SJCRH30 (cell line): ENCODE data around the gene SMC1A. TPM values are rescaled to one million over a fixed set of nuclear protein-coding genes. Genes with fewer than 3 reads are reported as not detected.
"Not testable (repeated sequence)": the region's sequence is repeated elsewhere in the genome, so short reads cannot be mapped to it uniquely, and the experiment has no call there.

Experiments
- DNase-seq, 2 experiments: peaks; one replicate each; pipeline ENCODE4 v3.0.0-alpha.2; 2015 to 2020
- H3K27ac ChIP-seq: fragments of 250-450 bp; sonication (Bioruptor Pico); 2 replicates; pipeline ENCODE4 v1.5.1; 2020; ENCODE audit warnings: mild to moderate bottlenecking, moderate library complexity
- H3K27me3 ChIP-seq: fragments of 250-450 bp; sonication (Bioruptor Pico); 2 replicates; pipeline ENCODE4 v1.5.1; 2020; ENCODE audit warnings: mild to moderate bottlenecking, moderate library complexity
- H3K36me3 ChIP-seq: fragments of 250-450 bp; sonication (Bioruptor Pico); 2 replicates; pipeline ENCODE4 v1.5.1; 2020; ENCODE audit warnings: mild to moderate bottlenecking, moderate library complexity
- H3K4me1 ChIP-seq: fragments of 250-450 bp; sonication (Bioruptor Pico); 2 replicates; pipeline ENCODE4 v1.5.1; 2020; ENCODE audit warnings: mild to moderate bottlenecking, moderate library complexity
- H3K4me3 ChIP-seq: fragments of 250-450 bp; sonication (Bioruptor Pico); 2 replicates; pipeline ENCODE4 v1.5.1; 2020; ENCODE audit warnings: mild to moderate bottlenecking, moderate library complexity
- H3K9me3 ChIP-seq: fragments of 250-450 bp; sonication (Bioruptor Pico); replicated peaks from 2 replicates; pipeline ENCODE4 v1.5.1; 2020; ENCODE audit warnings: mild to moderate bottlenecking, moderate library complexity
- total RNA-seq: library from RNA; depleted of rRNA; stranded (reverse); fragments of >200 nt; shearing (Covaris generic); gene quantifications from 2 replicates; pipeline ENCODE4 v1.2.3, GENCODE V29; 2014; rRNA removed

SMC1A gene
- 58.6 and 58.8 TPM in 2 replicates for total RNA-seq

- DNase-seq: peak; percentile 93 to 95
- H3K4me1 ChIP-seq: no peaks in the 10 kb centered on the region
- no peaks in the 10 kb centered on the region for H3K36me3 ChIP-seq
- peak within 1 kb of the TSS; percentile 98 for H3K27ac ChIP-seq
- no peaks in the 10 kb centered on the region for H3K27me3 ChIP-seq
- H3K4me3 ChIP-seq: peak within 1 kb of the TSS; percentile 89
- H3K9me3 ChIP-seq: no peaks in the 10 kb centered on the region
These were observed at the start of gene SMC1A for GRCh38 chrX:53422086-53422860. TSS of gene SMC1A (minus strand) at chrX:53422654. CDS start at chrX:53422600, 54 bp downstream.

GRCh38 chrX:53471346-53471745 lies 48.9 kb upstream of the SMC1A start:
- Histone ChIP-seq H3K36me3 (no peaks in the 10 kb centered on the region), H3K4me3 (no peak overlapping the region), H3K27ac (no peak overlapping the region), H3K27me3 (no peaks in the 10 kb centered on the region), H3K4me1 (no peaks in the 10 kb centered on the region), H3K9me3 (no peaks in the 10 kb centered on the region)
- no peak for DNase-seq

GRCh38 chrX:53468659-53469058 lies 46.2 kb upstream of the SMC1A start:
- not testable (repeated sequence) for H3K4me1 ChIP-seq, H3K27ac ChIP-seq, H3K27me3 ChIP-seq, H3K36me3 ChIP-seq, H3K4me3 ChIP-seq, DNase-seq, H3K9me3 ChIP-seq

- H3K4me1 ChIP-seq: no peaks in the 10 kb centered on the region
- no peaks in the 10 kb centered on the region for H3K9me3 ChIP-seq
- DNase-seq: no peak
- no peak overlapping the region for H3K4me3 ChIP-seq
- no peaks in the 10 kb centered on the region for H3K27me3 ChIP-seq
- H3K27ac ChIP-seq: no peak overlapping the region
- no peaks in the 10 kb centered on the region for H3K36me3 ChIP-seq
These were observed 35.6 kb upstream of the SMC1A start for GRCh38 chrX:53458082-53458481.

- DNase-seq: no peak
- Histone ChIP-seq H3K9me3 (no peaks in the 10 kb centered on the region), H3K27ac (no peak overlapping the region), H3K4me1 (no peaks in the 10 kb centered on the region), H3K36me3 (no peaks in the 10 kb centered on the region), H3K27me3 (no peaks in the 10 kb centered on the region), H3K4me3 (no peak overlapping the region)
These were observed 33.8 kb upstream of the SMC1A start for GRCh38 chrX:53456254-53456653.

GRCh38 chrX:53452812-53453211 lies 30.4 kb upstream of the SMC1A start:
- H3K9me3 ChIP-seq: no peaks in the 10 kb centered on the region
- H3K27me3 ChIP-seq: no peaks in the 10 kb centered on the region
- no peak for DNase-seq
- no peak overlapping the region for H3K4me3 ChIP-seq
- H3K36me3 ChIP-seq: no peaks in the 10 kb centered on the region
- no peaks in the 10 kb centered on the region for H3K4me1 ChIP-seq
- no peak overlapping the region for H3K27ac ChIP-seq

GRCh38 chrX:53449632-53450031 lies 27.2 kb upstream of the SMC1A start:
- no peaks in the 10 kb centered on the region for H3K9me3 ChIP-seq
- DNase-seq: no peak
- H3K27me3 ChIP-seq: no peaks in the 10 kb centered on the region
- H3K4me3 ChIP-seq: no peak overlapping the region
- no peak overlapping the region for H3K27ac ChIP-seq
- H3K4me1 ChIP-seq: no peaks in the 10 kb centered on the region
- no peaks in the 10 kb centered on the region for H3K36me3 ChIP-seq

- no peak overlapping the region for H3K4me3 ChIP-seq
- H3K27me3 ChIP-seq: no peaks in the 10 kb centered on the region
- H3K4me1 ChIP-seq: no peaks in the 10 kb centered on the region
- H3K36me3 ChIP-seq: no peaks in the 10 kb centered on the region
- H3K27ac ChIP-seq: no peak overlapping the region
- no peaks in the 10 kb centered on the region for H3K9me3 ChIP-seq
- DNase-seq: no peak
These were observed 25.0 kb upstream of the SMC1A start for GRCh38 chrX:53447441-53447840.

- H3K27me3 ChIP-seq: no peaks in the 10 kb centered on the region
- H3K36me3 ChIP-seq: no peaks in the 10 kb centered on the region
- H3K4me3 ChIP-seq: no peak overlapping the region
- H3K9me3 ChIP-seq: no peaks in the 10 kb centered on the region
- no peaks in the 10 kb centered on the region for H3K4me1 ChIP-seq
- DNase-seq: peak; percentile 10 to 36
- H3K27ac ChIP-seq: no peak overlapping the region
These were observed 23.5 kb upstream of the SMC1A start for GRCh38 chrX:53445977-53446376.

- no peak for DNase-seq
- H3K4me3 ChIP-seq: no peak overlapping the region
- H3K9me3 ChIP-seq: no peaks in the 10 kb centered on the region
- no peak overlapping the region for H3K27ac ChIP-seq
- no peaks in the 10 kb centered on the region for H3K27me3 ChIP-seq
- no peaks in the 10 kb centered on the region for H3K4me1 ChIP-seq
- no peaks in the 10 kb centered on the region for H3K36me3 ChIP-seq
These were observed 19.8 kb upstream of the SMC1A start for GRCh38 chrX:53442322-53442631.

GRCh38 chrX:53441531-53442321 lies 19.3 kb upstream of the SMC1A start:
- DNase-seq: no peak
- Histone ChIP-seq H3K27me3 (no peaks in the 10 kb centered on the region), H3K27ac (no peak overlapping the region), H3K4me1 (no peaks in the 10 kb centered on the region), H3K9me3 (no peaks in the 10 kb centered on the region), H3K36me3 (no peaks in the 10 kb centered on the region), H3K4me3 (no peak overlapping the region)

- no peaks in the 10 kb centered on the region for H3K9me3 ChIP-seq
- H3K4me1 ChIP-seq: no peaks in the 10 kb centered on the region
- peak overlapping the region; percentile 54 for H3K4me3 ChIP-seq
- peak; percentile 27 to 38 for DNase-seq
- H3K36me3 ChIP-seq: no peaks in the 10 kb centered on the region
- no peaks in the 10 kb centered on the region for H3K27me3 ChIP-seq
- H3K27ac ChIP-seq: peak overlapping the region; percentile 51
These were observed 18.4 kb upstream of the SMC1A start for GRCh38 chrX:53440621-53441517.

GRCh38 chrX:53440101-53440500 lies 17.6 kb upstream of the SMC1A start:
- H3K27ac ChIP-seq: no peak overlapping the region; the same call in 1 of the 2 replicates

GRCh38 chrX:53438832-53439230 lies 16.4 kb upstream of the SMC1A start:
- no peaks in the 10 kb centered on the region for H3K36me3 ChIP-seq
- H3K4me1 ChIP-seq: no peaks in the 10 kb centered on the region
- no peak for DNase-seq
- H3K4me3 ChIP-seq: no peak overlapping the region
- H3K27ac ChIP-seq: no peak overlapping the region
- no peaks in the 10 kb centered on the region for H3K27me3 ChIP-seq
- H3K9me3 ChIP-seq: no peaks in the 10 kb centered on the region

More at GRCh38 chrX:53440101-53440500, 17.6 kb upstream of the SMC1A start:
- H3K27me3 ChIP-seq: no peaks in the 10 kb centered on the region
- H3K9me3 ChIP-seq: no peaks in the 10 kb centered on the region
- no peaks in the 10 kb centered on the region for H3K36me3 ChIP-seq
- no peak for DNase-seq
- no peaks in the 10 kb centered on the region for H3K4me1 ChIP-seq
- peak overlapping the region; percentile 54 for H3K4me3 ChIP-seq
